NT2/D1 (cell line): ENCODE measurements around the gene CSK.

Source experiments
- SUZ12 ChIP-seq: IDR thresholded peaks from 2 replicates; pipeline ENCODE4 v1.6.1; 2011; ENCODE audit not compliant: insufficient read length, insufficient read depth; ENCODE audit errors: extremely low read depth
- ZNF274 ChIP-seq: IDR thresholded peaks from 2 replicates; pipeline ENCODE4 v1.6.1; 2011; ENCODE audit warnings: mild to moderate bottlenecking, low read depth, low read length

- no peak for TF ChIP-seq ZNF274
- TF ChIP-seq SUZ12 = no peak
These were observed 12.3 kb upstream of the CSK start for GRCh38 chr15:74769463-74770025.
